ENCODE measurements around the gene NDOR1.
A peak's percentile ranks its signal among the peaks of the same experiment; 100 is the strongest.
"Not testable (repeated sequence)": the region's sequence is repeated elsewhere in the genome, so short reads cannot be mapped to it uniquely, and the experiment has no call there.

The NDOR1 gene

DNA sequence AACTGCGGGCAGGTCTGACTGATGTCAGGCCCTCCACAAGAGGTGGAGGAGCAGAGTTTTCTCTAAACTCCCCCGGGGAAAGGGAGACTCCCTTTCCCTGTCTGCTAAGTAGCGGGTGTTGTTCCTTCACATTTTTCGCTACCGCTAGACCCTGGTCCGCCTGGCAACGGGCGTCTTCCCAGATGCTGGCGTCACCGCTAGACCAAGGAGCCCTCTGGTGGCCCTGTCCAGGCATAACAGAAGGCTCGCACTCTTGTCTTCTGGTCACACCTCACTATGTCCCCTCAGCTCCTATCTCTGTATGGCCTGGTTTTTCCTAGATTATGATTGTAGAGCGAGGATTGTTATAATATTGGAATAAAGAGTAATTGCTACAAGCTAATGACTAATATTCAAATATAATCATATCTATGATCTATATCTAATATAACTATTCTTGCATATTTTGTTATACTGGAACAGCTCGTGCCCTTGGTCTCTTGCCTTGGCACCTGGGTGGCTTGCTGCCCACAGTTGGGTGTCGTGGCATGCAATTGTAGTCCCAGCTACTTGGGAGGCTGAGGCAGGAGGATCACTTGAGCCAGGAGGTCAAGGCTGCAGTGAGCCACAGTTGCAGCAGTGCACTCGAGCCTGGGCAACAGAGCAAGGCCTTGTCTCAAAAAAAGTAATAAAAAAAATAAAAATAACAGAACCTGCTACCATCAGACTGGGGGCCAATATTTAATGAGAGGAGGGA, 56.8 kb downstream of the NDOR1 start:
- not testable (repeated sequence) for H3K27me3 ChIP-seq (ENCODE audit: insufficient read depth, low read length); H3K9me2 ChIP-seq (ENCODE audit: low read depth, low read length); H3K4me3 ChIP-seq (ENCODE audit: low read depth, low read length, poor library complexity, severe bottlenecking); H3K4me2 ChIP-seq (ENCODE audit: low read length); H3K9ac ChIP-seq (ENCODE audit: low read length); H3K4me1 ChIP-seq (ENCODE audit: insufficient read depth, low read length, severe bottlenecking); H2AFZ ChIP-seq (ENCODE audit: low read length); H3K27ac ChIP-seq (ENCODE audit: low read depth, low read length, poor library complexity, severe bottlenecking); H3K79me2 ChIP-seq (ENCODE audit: insufficient read depth, low read length); H3F3A ChIP-seq (ENCODE audit: insufficient read depth, low read length); H4K20me1 ChIP-seq (ENCODE audit: insufficient read depth, low read length); H3K9me3 ChIP-seq (ENCODE audit: low read length)
- peaks cover 30% of the 10 kb centered on the region for H3K36me3 ChIP-seq (ENCODE audit: insufficient read depth, low read length)
- TF ChIP-seq, protein P1, sequence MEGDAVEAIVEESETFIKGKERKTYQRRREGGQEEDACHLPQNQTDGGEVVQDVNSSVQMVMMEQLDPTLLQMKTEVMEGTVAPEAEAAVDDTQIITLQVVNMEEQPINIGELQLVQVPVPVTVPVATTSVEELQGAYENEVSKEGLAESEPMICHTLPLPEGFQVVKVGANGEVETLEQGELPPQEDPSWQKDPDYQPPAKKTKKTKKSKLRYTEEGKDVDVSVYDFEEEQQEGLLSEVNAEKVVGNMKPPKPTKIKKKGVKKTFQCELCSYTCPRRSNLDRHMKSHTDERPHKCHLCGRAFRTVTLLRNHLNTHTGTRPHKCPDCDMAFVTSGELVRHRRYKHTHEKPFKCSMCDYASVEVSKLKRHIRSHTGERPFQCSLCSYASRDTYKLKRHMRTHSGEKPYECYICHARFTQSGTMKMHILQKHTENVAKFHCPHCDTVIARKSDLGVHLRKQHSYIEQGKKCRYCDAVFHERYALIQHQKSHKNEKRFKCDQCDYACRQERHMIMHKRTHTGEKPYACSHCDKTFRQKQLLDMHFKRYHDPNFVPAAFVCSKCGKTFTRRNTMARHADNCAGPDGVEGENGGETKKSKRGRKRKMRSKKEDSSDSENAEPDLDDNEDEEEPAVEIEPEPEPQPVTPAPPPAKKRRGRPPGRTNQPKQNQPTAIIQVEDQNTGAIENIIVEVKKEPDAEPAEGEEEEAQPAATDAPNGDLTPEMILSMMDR (IDR thresholded peaks at IDR 0.05; ENCODE audit: low read length) = peak; percentile 40; the same call in 1 of the 2 replicates

DNA sequence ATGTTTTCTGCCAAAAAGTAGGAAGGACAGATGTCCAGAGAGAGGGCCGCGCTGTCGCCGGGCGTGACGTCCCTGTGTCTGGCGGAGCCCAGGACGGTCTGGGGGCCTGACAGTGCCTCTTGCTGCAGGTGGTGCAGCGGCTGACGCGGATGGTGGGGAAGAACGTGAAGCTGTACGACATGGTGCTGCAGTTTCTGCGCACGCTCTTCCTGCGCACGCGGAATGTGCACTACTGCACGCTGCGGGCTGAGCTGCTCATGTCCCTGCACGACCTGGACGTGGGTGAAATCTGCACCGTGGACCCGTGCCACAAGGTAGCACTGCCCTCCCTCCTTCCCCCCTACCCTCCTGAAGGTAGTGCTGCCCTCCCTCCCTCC, 57.4 kb downstream of the NDOR1 start:
- TF ChIP-seq, protein P1 (IDR thresholded peaks at IDR 0.05; ENCODE audit: low read length) = no peak
- TF ChIP-seq EZH2 (IDR thresholded peaks at IDR 0.05; ENCODE audit: borderline replicate concordance, low read length) = no peak
- H3K4me2 ChIP-seq (ENCODE audit: low read length) = no peak overlapping the region
- H3K79me2 ChIP-seq (ENCODE audit: insufficient read depth, low read length) = no peaks in the 10 kb centered on the region
- no peak overlapping the region for H3K9ac ChIP-seq (ENCODE audit: low read length)
- H2AFZ ChIP-seq (ENCODE audit: low read length) = no peak overlapping the region
- H3K4me1 ChIP-seq (ENCODE audit: insufficient read depth, low read length, severe bottlenecking) = peaks cover 13% of the 10 kb centered on the region
- no peaks in the 10 kb centered on the region for H4K20me1 ChIP-seq (ENCODE audit: insufficient read depth, low read length)
- H3K4me3 ChIP-seq (ENCODE audit: low read depth, low read length, poor library complexity, severe bottlenecking) = no peak overlapping the region
- H3K27me3 ChIP-seq (ENCODE audit: insufficient read depth, low read length) = no peaks in the 10 kb centered on the region
- no peaks in the 10 kb centered on the region for H3K9me3 ChIP-seq (ENCODE audit: low read length)
- H3K36me3 ChIP-seq (ENCODE audit: insufficient read depth, low read length) = peaks cover 36% of the 10 kb centered on the region
- no peaks in the 10 kb centered on the region for H3F3A ChIP-seq (ENCODE audit: insufficient read depth, low read length)
- H3K9me2 ChIP-seq (ENCODE audit: low read depth, low read length) = no peaks in the 10 kb centered on the region
- H3K27ac ChIP-seq (ENCODE audit: low read depth, low read length, poor library complexity, severe bottlenecking) = no peak overlapping the region

DNA sequence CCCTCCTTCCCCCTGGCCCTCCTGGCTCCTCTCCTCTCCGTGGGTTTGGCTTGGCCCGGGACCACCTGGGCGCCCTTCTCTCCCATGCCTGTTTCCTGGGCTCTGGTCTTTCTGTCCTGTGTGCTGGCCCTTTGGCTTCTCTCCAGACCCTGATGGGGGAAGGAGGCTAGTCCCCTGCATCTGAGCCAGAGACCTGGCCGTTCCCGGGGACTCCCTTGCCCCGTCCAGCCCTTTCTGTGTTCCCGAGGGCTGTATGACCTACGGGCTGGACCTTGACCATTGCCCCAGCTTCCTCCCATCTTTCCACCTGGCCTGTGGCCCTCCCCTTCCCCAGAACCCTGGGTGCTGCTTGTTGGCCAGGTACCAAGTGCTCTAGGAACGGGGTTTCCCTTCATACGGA, 58.0 kb downstream of the NDOR1 start:
- Histone ChIP-seq H3K4me1 (ENCODE audit: insufficient read depth, low read length, severe bottlenecking) (peaks cover 20% of the 10 kb centered on the region), H3K4me2 (ENCODE audit: low read length) (no peak overlapping the region), H3F3A (ENCODE audit: insufficient read depth, low read length) (no peaks in the 10 kb centered on the region), H3K27me3 (ENCODE audit: insufficient read depth, low read length) (no peaks in the 10 kb centered on the region), H3K4me3 (ENCODE audit: low read depth, low read length, poor library complexity, severe bottlenecking) (no peak overlapping the region), H3K9me2 (ENCODE audit: low read depth, low read length) (no peaks in the 10 kb centered on the region), H2AFZ (ENCODE audit: low read length) (no peak overlapping the region), H3K9me3 (ENCODE audit: low read length) (no peaks in the 10 kb centered on the region), H4K20me1 (ENCODE audit: insufficient read depth, low read length) (no peaks in the 10 kb centered on the region), H3K27ac (ENCODE audit: low read depth, low read length, poor library complexity, severe bottlenecking) (no peak overlapping the region), H3K36me3 (ENCODE audit: insufficient read depth, low read length) (peaks cover 36% of the 10 kb centered on the region), H3K79me2 (ENCODE audit: insufficient read depth, low read length) (no peaks in the 10 kb centered on the region), H3K9ac (ENCODE audit: low read length) (no peak overlapping the region)
- no peak for TF ChIP-seq EZH2 (IDR thresholded peaks at IDR 0.05; ENCODE audit: borderline replicate concordance, low read length)
- TF ChIP-seq, protein P1 (IDR thresholded peaks at IDR 0.05; ENCODE audit: low read length) = no peak

All from OCI-LY1 (cell line).